ENCODE results near the gene APOB.

GRCh38 chr2:21030983-21031968 lies 12.6 kb downstream of the APOB start:
- TF ChIP-seq, protein P1, sequence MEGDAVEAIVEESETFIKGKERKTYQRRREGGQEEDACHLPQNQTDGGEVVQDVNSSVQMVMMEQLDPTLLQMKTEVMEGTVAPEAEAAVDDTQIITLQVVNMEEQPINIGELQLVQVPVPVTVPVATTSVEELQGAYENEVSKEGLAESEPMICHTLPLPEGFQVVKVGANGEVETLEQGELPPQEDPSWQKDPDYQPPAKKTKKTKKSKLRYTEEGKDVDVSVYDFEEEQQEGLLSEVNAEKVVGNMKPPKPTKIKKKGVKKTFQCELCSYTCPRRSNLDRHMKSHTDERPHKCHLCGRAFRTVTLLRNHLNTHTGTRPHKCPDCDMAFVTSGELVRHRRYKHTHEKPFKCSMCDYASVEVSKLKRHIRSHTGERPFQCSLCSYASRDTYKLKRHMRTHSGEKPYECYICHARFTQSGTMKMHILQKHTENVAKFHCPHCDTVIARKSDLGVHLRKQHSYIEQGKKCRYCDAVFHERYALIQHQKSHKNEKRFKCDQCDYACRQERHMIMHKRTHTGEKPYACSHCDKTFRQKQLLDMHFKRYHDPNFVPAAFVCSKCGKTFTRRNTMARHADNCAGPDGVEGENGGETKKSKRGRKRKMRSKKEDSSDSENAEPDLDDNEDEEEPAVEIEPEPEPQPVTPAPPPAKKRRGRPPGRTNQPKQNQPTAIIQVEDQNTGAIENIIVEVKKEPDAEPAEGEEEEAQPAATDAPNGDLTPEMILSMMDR (IDR thresholded peaks at IDR 0.05), result no peak
- TF ChIP-seq POLR2A (IDR thresholded peaks at IDR 0.05), result no peak
